ENCODE results near the gene MAD1L1.

- TF ChIP-seq EZH2 (IDR thresholded peaks at IDR 0.05; ENCODE audit: insufficient read depth, poor library complexity, severe bottlenecking) (no peak), EZH2phosphoT487 (IDR thresholded peaks at IDR 0.05; ENCODE audit: insufficient read depth, low read depth) (no peak)
Measured at GRCh38 chr7:2024567-2024918, 208.2 kb downstream of the MAD1L1 start.
